Adipocyte (in vitro differentiated cells): ENCODE measurements around the gene VPS37C.

ENCODE experiments used
- DNase-seq: peaks from one replicate; pipeline ENCODE4 v3.0.0-alpha.2; 2015; ENCODE audit warnings: low read depth
- H3K27me3 ChIP-seq: replicated peaks from 2 replicates; pipeline ENCODE4 v1.7.0; 2013; ENCODE audit warnings: mild to moderate bottlenecking, low read length, moderate library complexity; ENCODE audit not compliant: control insufficient read depth, insufficient read depth
- H3K36me3 ChIP-seq: 2 replicates; pipeline ENCODE4 v1.7.0; 2013; ENCODE audit warnings: low read length, mild to moderate bottlenecking, moderate library complexity; ENCODE audit not compliant: control insufficient read depth, insufficient read depth, severe bottlenecking
- H3K4me1 ChIP-seq: 2 replicates; pipeline ENCODE4 v1.7.0; 2013; ENCODE audit warnings: mild to moderate bottlenecking, low read length, moderate library complexity; ENCODE audit not compliant: control insufficient read depth, insufficient read depth
- H3K4me3 ChIP-seq: 2 replicates; pipeline ENCODE4 v1.7.0; 2013; ENCODE audit warnings: mild to moderate bottlenecking, low read length, moderate library complexity
- H3K9ac ChIP-seq: 2 replicates; pipeline ENCODE4 v1.7.0; 2013; ENCODE audit warnings: mild to moderate bottlenecking, low read length, moderate library complexity
- H3K9me3 ChIP-seq: 2 replicates; pipeline ENCODE4 v1.7.0; 2013; ENCODE audit warnings: mild to moderate bottlenecking, low read length, moderate library complexity; ENCODE audit not compliant: control insufficient read depth

The VPS37C gene

DNA sequence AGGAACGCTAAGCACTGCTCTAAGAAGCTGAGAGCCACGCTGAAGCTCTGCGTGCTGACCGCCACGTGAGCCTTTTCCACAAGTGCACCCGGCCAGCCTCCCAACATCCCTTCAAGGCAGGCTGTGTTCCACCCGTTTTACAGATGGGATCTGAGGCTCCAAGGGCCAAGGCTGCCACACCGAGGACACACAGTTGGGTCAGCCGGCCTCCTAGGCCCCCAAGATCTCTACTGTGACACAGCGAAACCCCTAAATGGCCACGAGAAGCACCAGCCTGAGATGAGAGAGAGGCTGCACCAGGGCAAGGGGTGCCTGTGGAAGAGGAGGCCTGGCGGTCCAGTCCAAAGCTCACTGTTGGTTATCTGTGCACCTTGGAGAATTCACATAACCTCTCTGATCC is 70.7 kb downstream of the VPS37C start:
- Histone ChIP-seq H3K4me3 (no peak overlapping the region), H3K9ac (no peak overlapping the region), H3K9me3 (peaks cover 3% of the 10 kb centered on the region), H3K27me3 (peaks cover 12% of the 10 kb centered on the region), H3K36me3 (no peaks in the 10 kb centered on the region), H3K4me1 (no peaks in the 10 kb centered on the region)
- no peak for DNase-seq

GRCh38 chr11:61089806-61090491 is 71.3 kb downstream of the VPS37C start:
- no peak overlapping the region for H3K4me3 ChIP-seq
- peaks cover 9% of the 10 kb centered on the region for H3K27me3 ChIP-seq
- DNase-seq, result no peak
- no peaks in the 10 kb centered on the region for H3K36me3 ChIP-seq
- peaks cover 3% of the 10 kb centered on the region for H3K9me3 ChIP-seq
- no peak overlapping the region for H3K9ac ChIP-seq
- no peaks in the 10 kb centered on the region for H3K4me1 ChIP-seq

GRCh38 chr11:61087426-61088119 is 73.7 kb downstream of the VPS37C start:
- DNase-seq, result no peak
- Histone ChIP-seq H3K27me3 (peaks cover 16% of the 10 kb centered on the region), H3K36me3 (no peaks in the 10 kb centered on the region), H3K4me1 (no peaks in the 10 kb centered on the region), H3K9ac (no peak overlapping the region), H3K9me3 (no peaks in the 10 kb centered on the region), H3K4me3 (no peak overlapping the region)

DNA sequence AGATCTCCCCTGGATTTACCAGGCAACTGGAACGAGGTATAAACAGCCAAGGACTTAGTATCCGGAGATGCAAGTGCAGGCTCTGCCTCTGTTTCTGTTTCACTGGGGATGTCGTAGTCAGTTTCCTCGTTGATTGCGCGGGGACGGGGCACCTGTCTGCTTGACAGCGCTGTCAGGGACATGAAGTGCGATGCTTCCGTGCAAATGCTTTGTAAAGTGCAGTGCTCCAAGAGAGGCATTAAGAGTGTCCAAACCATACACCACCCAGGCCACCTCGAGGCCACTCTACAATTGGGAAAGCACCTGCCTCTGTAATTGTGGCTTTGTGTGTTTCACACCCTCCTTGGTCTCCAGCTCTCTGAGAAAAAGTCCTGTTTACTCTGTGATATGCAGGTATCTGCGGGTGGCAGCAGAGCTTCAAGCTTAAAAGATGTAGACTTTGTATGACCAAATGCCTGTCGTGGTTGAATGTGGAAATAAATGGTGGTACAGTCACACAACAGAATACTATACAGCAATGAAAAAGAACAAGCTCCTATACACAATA is 77.6 kb downstream of the VPS37C start:
- no peak overlapping the region for H3K9ac ChIP-seq
- no peak for DNase-seq
- H3K9me3 ChIP-seq, result no peaks in the 10 kb centered on the region
- peaks cover 39% of the 10 kb centered on the region for H3K27me3 ChIP-seq
- no peaks in the 10 kb centered on the region for H3K4me1 ChIP-seq
- no peaks in the 10 kb centered on the region for H3K36me3 ChIP-seq
- H3K4me3 ChIP-seq, result no peak overlapping the region

GRCh38 chr11:61082931-61083531 is 78.2 kb downstream of the VPS37C start:
- no peak for DNase-seq
- no peak overlapping the region for H3K9ac ChIP-seq
- no peaks in the 10 kb centered on the region for H3K36me3 ChIP-seq
- H3K27me3 ChIP-seq, result peaks cover 39% of the 10 kb centered on the region
- H3K4me1 ChIP-seq, result no peaks in the 10 kb centered on the region
- H3K4me3 ChIP-seq, result no peak overlapping the region
- H3K9me3 ChIP-seq, result no peaks in the 10 kb centered on the region

GRCh38 chr11:61082062-61082870 is 79.0 kb downstream of the VPS37C start:
- Histone ChIP-seq H3K27me3 (peaks cover 36% of the 10 kb centered on the region), H3K4me3 (no peak overlapping the region), H3K4me1 (no peaks in the 10 kb centered on the region), H3K9me3 (no peaks in the 10 kb centered on the region), H3K36me3 (no peaks in the 10 kb centered on the region), H3K9ac (no peak overlapping the region)
- DNase-seq, result no peak

- Histone ChIP-seq H3K4me3 (no peak overlapping the region), H3K9me3 (no peaks in the 10 kb centered on the region), H3K27me3 (peaks cover 36% of the 10 kb centered on the region), H3K4me1 (peaks cover 3% of the 10 kb centered on the region), H3K36me3 (no peaks in the 10 kb centered on the region), H3K9ac (no peak overlapping the region)
- DNase-seq, result no peak
These were observed 80.1 kb downstream of the VPS37C start for GRCh38 chr11:61080986-61081590.

GRCh38 chr11:61080526-61080925 is 80.7 kb downstream of the VPS37C start:
- H3K4me1 ChIP-seq, result peaks cover 8% of the 10 kb centered on the region
- H3K9ac ChIP-seq, result no peak overlapping the region
- H3K36me3 ChIP-seq, result no peaks in the 10 kb centered on the region
- no peak overlapping the region for H3K4me3 ChIP-seq
- H3K27me3 ChIP-seq, result peaks cover 36% of the 10 kb centered on the region
- no peaks in the 10 kb centered on the region for H3K9me3 ChIP-seq
- no peak for DNase-seq
